ENCODE data around the gene GPRIN1.
A peak's percentile ranks its signal among the peaks of the same experiment; 100 is the strongest.
"Not testable (repeated sequence)": the region's sequence is repeated elsewhere in the genome, so short reads cannot be mapped to it uniquely, and the experiment has no call there.

The GPRIN1 gene

GRCh38 chr5:176624938-176625337 lies 15.0 kb upstream of the GPRIN1 start:
- DNase-seq (ENCODE audit: low read depth), result no peak

GRCh38 chr5:176624142-176624541 lies 14.2 kb upstream of the GPRIN1 start:
- DNase-seq (ENCODE audit: low read depth), result no peak

- no peak for DNase-seq (ENCODE audit: low read depth)
Observed at GRCh38 chr5:176621661-176622079, 11.7 kb upstream of the GPRIN1 start.

GRCh38 chr5:176620333-176620981 lies 10.5 kb upstream of the GPRIN1 start:
- DNase-seq (ENCODE audit: low read depth), result no peak

- DNase-seq (ENCODE audit: low read depth), result no peak
Observed at GRCh38 chr5:176619569-176620332, 9.8 kb upstream of the GPRIN1 start.

- DNase-seq (ENCODE audit: low read depth), result peak; percentile 63
Observed at GRCh38 chr5:176619203-176619568, 9.2 kb upstream of the GPRIN1 start.

GRCh38 chr5:176618783-176619182 lies 8.8 kb upstream of the GPRIN1 start:
- no peak for DNase-seq (ENCODE audit: low read depth)

GRCh38 chr5:176616511-176616910 lies 6.6 kb upstream of the GPRIN1 start:
- no peak for DNase-seq (ENCODE audit: low read depth)

GRCh38 chr5:176614805-176615478 lies 5.0 kb upstream of the GPRIN1 start:
- no peak for DNase-seq (ENCODE audit: low read depth)

- DNase-seq (ENCODE audit: low read depth), result no peak
Observed at GRCh38 chr5:176612855-176613254, 2.9 kb upstream of the GPRIN1 start.

- DNase-seq (ENCODE audit: low read depth), result no peak
Observed at GRCh38 chr5:176612008-176612407, 2.1 kb upstream of the GPRIN1 start.

GRCh38 chr5:176611435-176611834 lies 1.5 kb upstream of the GPRIN1 start:
- no peak for DNase-seq (ENCODE audit: low read depth)

- DNase-seq (ENCODE audit: low read depth), result no peak
Observed at GRCh38 chr5:176610435-176610773, 448 bp upstream of the GPRIN1 start.

- DNase-seq (ENCODE audit: low read depth), result no peak
Observed at GRCh38 chr5:176608937-176609723, 826 bp downstream of the GPRIN1 start.

GRCh38 chr5:176608142-176608705 lies 1.7 kb downstream of the GPRIN1 start:
- no peak for DNase-seq (ENCODE audit: low read depth)

- DNase-seq (ENCODE audit: low read depth), result no peak
Observed at GRCh38 chr5:176606875-176607274, 3.1 kb downstream of the GPRIN1 start.

GRCh38 chr5:176606032-176606431 lies 3.9 kb downstream of the GPRIN1 start:
- no peak for DNase-seq (ENCODE audit: low read depth)

- no peak for DNase-seq (ENCODE audit: low read depth)
Observed at GRCh38 chr5:176603091-176603490, 6.9 kb downstream of the GPRIN1 start.

GRCh38 chr5:176601901-176602482 lies 8.0 kb downstream of the GPRIN1 start:
- DNase-seq (ENCODE audit: low read depth), result no peak

GRCh38 chr5:176599749-176600430 lies 10.1 kb downstream of the GPRIN1 start:
- not testable (repeated sequence) for DNase-seq (ENCODE audit: low read depth)
